Activated effector memory CD4-positive, alpha-beta T cell treated with anti-CD3 and anti-CD28 coated beads, Interleukin-2, amount 50 U/mL, for 16 hours (primary cell): Measurements from ENCODE around the gene FAM149B1.
A peak's percentile ranks its signal among the peaks of the same experiment; 100 is the strongest.
"Not testable (repeated sequence)": the region's sequence is repeated elsewhere in the genome, so short reads cannot be mapped to it uniquely, and the experiment has no call there.

Source experiments
- DNase-seq: peaks from one replicate; pipeline ENCODE4 v3.0.0-alpha.2; 2020

The FAM149B1 gene

GRCh38 chr10:73167783-73168464, at the start of gene FAM149B1, which contains the start of gene ECD:
TSS of gene FAM149B1 (plus strand) at chr10:73168119. CDS start at chr10:73168340, 221 bp downstream.
TSS of gene ECD (minus strand) at chr10:73168008. CDS start at chr10:73163937, 4,071 bp downstream.
- peak; percentile 97 for DNase-seq

DNA sequence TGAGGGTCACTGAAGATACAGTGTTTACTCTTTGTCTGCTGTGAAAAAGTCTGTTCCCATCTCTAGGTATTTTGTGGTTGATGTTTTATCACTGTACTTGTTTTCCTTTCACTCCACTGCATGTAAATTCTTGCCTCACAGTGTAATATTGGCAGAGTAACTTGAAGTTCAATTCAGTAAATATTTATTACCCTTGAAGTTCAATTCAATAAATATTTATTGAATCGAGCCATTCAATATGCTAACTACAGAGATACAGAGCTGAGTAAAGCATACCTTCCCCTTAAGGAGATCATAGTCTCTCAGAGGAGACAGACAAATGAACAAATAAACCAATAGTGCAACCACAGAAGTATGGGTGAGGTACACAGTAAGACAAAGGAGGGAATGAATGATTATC, 48.5 kb upstream of the FAM149B1 start:
- no peak for DNase-seq

DNA sequence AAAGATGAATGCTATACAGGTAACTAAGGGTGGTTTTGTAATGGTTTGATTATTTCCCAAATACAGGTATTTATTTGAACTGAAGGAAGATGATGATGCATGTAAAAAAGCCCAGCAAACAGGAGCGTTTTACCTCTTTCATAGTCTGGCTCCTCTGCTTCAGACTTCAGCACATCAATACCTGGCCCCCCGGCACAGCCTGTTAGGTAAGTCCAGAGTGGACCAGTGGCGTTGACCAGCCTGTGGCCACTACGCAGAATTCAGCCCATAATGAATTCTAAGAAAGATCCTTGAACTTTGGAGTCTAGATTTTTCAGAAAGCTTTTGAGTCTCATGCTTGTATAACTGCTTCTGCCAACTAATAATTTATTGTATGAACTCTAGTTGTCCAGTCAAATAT, 48.0 kb upstream of the FAM149B1 start:
- DNase-seq = no peak

DNA sequence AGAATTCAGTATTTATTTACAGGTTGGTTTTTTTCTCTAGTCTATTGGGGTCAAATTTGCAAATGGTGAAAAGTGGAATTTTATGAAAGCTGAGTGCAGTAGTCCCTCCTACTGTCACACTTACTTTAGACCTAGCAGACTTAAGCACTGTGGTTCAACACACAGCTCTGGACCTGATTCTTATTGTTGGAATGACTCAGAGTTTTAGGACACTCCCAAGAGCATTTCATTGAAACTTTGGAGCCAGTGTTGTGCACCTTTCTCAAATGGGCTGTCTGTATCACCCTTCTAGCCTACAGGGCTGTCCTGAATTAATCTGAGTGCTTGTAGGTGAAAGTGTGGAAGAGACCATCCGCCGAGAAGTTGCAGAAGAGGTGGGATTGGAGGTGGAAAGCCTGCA, 41.6 kb upstream of the FAM149B1 start:
- DNase-seq = no peak

DNA sequence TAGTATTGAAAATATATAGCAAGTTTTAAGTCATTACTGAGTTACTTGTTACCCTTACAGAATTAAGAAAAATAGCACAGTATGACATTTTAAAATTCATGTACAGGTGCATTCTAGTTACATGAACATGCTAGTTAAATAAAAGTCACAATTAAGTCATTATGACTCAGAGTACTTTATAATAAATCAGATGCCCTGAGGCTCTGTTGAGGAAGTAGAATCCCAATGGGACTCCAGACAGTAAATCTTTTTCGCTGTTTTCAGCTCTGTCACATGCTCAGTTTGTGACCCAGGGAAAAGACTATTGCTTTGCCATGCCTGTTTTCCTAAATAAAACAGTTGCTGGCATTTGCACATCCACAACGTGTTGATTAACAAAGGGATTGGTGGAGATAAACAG, 36.6 kb upstream of the FAM149B1 start:
- DNase-seq = no peak

DNA sequence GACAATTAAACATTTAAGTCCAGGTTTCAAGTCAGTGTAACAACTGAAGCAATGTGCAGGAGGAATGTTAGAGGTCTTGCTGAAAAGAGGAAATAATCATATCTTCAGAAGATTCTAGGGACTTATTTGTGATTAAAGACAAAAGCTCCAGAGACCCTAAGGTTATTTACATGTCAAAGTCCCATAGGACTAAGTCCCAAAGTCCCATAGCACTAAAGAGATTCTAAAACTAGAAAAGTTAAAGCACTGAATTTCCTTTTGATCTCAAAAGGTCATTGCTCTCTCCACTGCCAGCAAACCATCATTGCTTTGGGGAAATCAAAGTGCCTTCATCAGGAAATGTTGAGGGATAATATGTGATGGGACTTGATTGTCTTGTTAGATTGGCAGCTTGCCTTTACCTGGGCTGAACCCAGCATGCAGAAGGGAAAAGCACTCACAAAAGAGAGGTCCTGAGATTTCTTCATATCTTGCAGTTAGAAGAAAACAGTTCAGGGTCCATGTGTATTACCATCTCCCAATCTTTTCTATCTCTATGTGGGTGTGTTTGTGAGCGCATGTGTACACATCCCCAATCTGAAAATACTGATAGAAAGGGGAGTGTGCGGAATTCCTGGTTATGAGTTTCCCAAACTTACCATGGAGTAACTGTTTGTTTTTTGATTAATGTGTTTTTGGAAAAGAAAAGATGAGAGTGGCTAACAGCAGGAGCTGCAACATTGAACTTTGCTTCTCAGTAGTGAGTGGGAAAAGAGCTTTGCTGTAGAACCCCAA, 35.8 kb upstream of the FAM149B1 start:
- DNase-seq = no peak

DNA sequence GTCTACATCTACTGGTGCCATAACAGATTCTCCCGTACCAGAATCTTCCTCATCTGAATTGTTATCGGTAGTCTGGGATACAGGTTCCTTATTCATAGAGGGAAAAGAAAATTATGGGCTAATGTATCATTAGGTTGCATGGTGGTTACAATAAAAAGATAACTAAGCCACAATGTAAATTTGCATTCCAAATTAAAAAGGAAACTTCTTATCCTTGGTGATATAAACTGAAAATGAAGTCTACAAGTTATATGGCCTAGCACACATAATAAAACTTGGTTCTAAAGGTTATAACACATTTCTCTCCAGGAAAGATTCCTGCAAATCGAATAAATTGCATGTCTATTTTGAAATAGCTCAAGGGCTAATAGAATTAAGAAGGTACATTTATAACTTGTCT, 33.2 kb upstream of the FAM149B1 start:
- DNase-seq = no peak

DNA sequence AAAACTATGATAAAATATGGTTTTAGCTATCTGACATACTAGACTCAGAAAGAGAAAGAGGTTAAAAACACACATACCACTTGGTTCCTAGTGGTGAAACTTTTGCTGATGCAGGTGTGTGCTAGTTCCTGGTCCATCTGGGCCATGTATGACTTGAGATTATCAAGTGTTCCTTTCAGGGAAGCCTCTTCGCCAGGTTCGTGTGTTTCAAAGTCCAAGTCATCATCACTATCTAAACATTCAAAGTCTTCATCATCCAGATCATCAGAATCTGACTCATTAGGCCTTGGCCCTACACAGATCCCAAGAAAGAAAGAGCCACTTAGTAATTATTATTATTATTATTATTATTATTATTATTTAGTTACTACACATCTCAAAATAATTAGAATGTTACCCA, 31.3 kb upstream of the FAM149B1 start:
- no peak for DNase-seq

DNA sequence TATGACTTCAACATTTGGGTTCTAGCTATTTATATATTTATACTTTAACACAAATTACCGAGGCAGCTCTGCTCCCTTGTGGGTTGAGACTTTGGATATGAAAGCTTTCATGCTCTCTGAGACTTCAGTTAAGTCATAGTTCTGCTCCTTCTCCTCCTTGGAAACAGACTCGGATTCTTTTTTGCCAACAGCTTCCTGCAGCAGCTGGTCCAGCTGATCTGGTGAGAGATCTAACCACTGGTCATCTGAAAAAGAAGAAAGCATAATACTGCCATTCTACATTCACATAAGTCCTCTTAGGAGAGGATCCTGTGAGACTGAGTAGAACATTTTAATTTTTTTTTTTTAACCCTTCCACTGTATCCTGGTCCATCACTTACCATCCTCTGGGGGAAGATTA, 28.7 kb upstream of the FAM149B1 start:
- DNase-seq = no peak

GRCh38 chr10:73141603-73142002, 26.3 kb upstream of the FAM149B1 start:
- no peak for DNase-seq

DNA sequence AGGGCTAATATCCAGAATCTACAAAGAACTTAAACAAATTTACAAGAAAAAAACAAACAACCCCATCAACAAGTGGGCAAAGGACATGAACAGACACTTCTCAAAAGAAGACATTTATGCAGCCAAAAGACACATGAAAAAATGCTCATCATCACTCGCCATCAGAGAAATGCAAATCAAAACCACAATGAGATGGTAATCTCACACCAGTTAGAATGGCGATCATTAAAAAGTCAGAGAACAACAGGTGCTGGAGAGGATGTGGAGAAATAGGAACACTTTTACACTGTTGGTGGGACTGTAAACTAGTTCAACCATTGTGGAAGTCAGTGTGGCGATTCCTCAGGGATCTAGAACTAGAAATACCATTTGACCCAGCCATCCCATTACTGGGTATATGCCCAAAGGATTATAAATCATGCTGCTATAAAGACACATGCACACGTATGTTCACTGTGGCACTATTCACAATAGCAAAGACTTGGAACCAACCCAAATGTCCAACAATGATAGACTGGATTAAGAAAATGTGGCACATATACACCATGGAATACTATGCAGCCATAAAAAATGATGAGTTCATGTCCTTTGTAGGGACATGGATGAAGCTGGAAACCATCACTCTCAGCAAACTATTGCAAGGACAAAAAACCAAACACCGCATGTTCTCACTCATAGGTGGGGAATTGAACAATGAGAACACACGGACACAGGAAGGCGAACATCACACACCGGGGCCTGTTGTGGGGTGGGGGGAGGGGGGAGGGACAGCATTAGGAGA, 17.1 kb upstream of the FAM149B1 start:
- not testable (repeated sequence) for DNase-seq

DNA sequence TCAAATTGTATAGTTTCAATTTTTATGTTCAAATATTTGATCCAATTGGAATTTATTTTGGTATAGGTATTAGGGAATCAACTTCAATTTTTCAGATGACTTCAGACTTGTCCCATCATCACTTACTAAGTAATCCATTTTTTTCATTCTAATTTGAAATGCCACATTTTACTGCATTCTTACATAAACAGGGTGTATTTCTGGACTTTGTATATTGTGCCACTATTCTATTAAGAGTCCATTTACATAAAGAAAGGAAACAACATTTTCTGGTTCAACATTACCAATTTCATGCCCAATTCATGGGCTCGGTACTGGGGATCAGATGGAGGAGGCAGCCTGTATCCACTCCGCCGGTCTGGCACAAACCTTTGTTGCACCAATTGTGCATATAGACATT, 15.9 kb upstream of the FAM149B1 start:
- DNase-seq = no peak

GRCh38 chr10:73156054-73156453, 11.9 kb upstream of the FAM149B1 start:
- DNase-seq = no peak

DNA sequence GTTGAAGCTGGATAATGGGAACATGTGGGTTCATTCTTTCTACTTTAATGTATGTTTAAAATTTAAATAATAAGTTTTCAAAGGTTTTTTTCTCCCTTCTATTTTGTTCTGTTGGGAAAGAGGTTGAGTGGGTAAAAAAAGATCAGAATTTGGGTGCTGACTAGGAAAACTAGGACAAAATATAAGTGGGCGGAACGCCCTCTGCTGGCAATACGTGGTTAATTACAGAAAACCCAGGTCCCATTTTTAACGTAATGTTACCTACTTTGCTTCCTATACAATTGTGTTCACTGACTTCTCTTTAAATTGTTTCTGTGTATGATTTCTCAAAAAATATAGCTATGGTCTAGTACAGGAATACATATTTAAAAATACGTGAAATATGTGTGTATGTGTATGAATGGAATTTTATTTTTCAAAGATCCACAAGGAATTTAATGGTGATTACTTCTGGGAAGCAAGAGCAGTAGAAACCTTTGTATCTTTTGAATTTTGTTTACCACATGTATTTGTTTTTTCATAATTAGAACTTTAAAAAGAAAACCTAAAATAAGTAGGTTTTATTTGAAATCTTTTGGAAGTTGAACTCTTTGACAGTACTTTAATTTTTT, 8.8 kb upstream of the FAM149B1 start:
- peak; percentile 86 for DNase-seq

DNA sequence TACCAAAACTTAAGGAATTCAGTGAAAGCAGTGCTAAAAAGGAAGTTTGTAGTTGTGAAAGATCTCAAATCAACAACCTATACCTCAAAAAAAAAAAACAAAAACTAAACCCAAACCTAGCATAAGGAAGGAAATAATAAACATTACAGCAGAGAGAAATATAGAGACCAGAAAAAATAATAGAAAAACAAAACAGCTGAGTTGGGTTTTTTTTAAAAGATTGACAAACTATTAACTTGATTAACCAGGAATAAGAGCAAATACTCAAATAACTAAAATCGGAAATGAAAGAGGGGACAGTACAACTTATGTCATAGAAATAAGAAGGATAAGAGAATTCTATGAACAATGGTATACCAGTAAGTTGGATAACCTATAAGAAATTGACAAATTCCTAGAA, 6.8 kb upstream of the FAM149B1 start:
- no peak for DNase-seq

GRCh38 chr10:73161662-73162061, 6.3 kb upstream of the FAM149B1 start:
- DNase-seq = no peak

DNA sequence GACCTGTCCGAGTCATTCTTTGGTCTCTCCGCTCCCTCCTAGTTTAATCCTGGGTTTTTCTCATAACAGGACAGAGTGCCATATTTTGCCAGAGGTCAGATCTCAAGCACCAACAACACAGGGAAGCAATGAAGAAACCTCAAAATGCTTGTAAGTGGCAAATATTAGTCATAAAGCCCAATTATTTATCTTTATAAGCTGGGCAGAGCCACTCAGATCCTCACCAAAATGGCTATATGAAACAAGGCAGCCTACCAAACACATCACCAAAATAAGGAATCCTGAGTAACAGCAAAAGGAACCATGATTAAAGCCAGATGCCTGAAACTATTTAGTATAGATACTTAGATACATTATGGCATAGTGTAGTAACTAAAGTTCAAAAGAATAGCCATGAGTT, 4.8 kb upstream of the FAM149B1 start:
- no peak for DNase-seq

DNA sequence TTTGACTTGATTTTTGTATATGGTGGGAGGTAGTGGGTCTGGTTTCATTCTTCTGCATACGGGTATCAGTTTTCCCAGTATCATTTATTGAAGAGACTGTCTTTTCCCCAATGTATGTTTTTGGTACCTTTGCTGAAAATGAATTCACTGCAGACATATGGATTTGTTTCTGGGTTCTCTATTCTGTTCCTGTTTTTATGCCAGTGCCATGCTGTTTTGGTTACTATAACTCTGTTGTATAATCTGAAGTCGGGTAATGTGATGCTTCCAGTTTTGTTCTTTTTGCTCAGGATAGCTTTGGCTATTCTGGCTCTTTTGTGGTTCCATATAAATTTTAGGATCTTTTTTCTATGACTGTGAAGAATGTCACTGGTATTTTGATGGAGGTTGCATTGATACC, 947 bp upstream of the FAM149B1 start:
- no peak for DNase-seq

- no peak for DNase-seq
These were observed 499 bp upstream of the FAM149B1 start for GRCh38 chr10:73167458-73167782.

GRCh38 chr10:73168465-73168803, 515 bp downstream of the FAM149B1 start:
- no peak for DNase-seq

- no peak for DNase-seq
These were observed 1.4 kb downstream of the FAM149B1 start for GRCh38 chr10:73169320-73169719.

- DNase-seq = no peak
These were observed 4.9 kb downstream of the FAM149B1 start for GRCh38 chr10:73172867-73173266.

DNA sequence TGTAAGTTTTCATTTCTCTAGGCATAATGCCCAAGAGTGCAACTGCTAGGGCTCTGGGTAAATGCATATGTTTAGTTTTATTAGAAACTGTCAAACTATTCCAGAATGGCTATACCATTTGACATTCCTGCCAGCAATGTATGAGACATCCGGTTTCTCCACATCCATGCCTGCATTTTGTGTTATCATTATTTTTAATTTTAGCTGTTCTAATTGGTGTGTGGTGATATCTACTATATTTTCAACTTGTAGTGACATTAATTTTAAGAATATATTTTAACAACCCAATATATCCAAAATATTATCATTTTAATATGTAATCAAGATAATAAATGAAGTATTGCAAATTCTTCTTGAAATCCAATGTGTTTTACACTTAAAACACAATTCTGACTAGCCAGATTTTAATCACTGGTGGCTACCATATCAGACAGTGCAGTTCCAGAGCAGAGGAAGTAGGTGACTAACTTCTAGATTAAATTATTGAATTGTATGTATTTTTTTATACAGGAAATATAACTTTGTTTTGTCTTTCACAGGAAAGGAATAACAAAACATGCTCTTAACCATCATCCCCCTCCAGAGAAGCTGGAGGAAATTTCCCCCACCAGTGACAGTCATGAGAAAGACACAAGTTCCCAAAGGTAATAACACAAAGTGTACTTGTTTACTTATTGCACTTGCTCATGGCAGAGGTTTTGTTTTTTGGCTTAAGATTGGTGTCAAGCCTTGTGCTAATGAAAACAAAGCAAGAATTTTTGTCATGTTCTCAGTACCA, 6.4 kb downstream of the FAM149B1 start:
- no peak for DNase-seq
